LNCaP clone FGC (cell line): ENCODE results near the gene ASNS.
A peak's percentile ranks its signal among the peaks of the same experiment; 100 is the strongest.

Source experiments
- DNase-seq: peaks from one replicate; pipeline ENCODE4 v3.0.0-alpha.2; 2011; ENCODE audit warnings: low read depth
- H3K4me3 ChIP-seq: 2 replicates; pipeline ENCODE4 v1.5.1; 2011; ENCODE audit warnings: mild to moderate bottlenecking, low read depth, low read length, control low read depth
- CTCF ChIP-seq: IDR thresholded peaks from 2 replicates; pipeline ENCODE4 v1.5.1; 2012; ENCODE audit warnings: mild to moderate bottlenecking; ENCODE audit not compliant: control insufficient read depth, insufficient read depth; ENCODE audit errors: extremely low read depth

The ASNS gene

GRCh38 chr7:97835296-97836138 is 36.7 kb downstream of the ASNS start:
- H3K4me3 ChIP-seq = no peak overlapping the region
- peak; percentile 76 for TF ChIP-seq CTCF
- peak; percentile 26 for DNase-seq

GRCh38 chr7:97819161-97819560 is 53.0 kb downstream of the ASNS start:
- no peak overlapping the region for H3K4me3 ChIP-seq
- TF ChIP-seq CTCF = peak; percentile 39
- DNase-seq = no peak

GRCh38 chr7:97818066-97818663 is 54.0 kb downstream of the ASNS start:
- DNase-seq = no peak
- TF ChIP-seq CTCF = no peak
- no peak overlapping the region for H3K4me3 ChIP-seq
